ENCODE measurements around the gene UGT1A10. TPM values are rescaled to one million over a fixed set of nuclear protein-coding genes. Genes with fewer than 3 reads are reported as not detected.

The UGT1A10 gene
- total RNA-seq, 1 experiment from 2014 or later: not detected

DNA sequence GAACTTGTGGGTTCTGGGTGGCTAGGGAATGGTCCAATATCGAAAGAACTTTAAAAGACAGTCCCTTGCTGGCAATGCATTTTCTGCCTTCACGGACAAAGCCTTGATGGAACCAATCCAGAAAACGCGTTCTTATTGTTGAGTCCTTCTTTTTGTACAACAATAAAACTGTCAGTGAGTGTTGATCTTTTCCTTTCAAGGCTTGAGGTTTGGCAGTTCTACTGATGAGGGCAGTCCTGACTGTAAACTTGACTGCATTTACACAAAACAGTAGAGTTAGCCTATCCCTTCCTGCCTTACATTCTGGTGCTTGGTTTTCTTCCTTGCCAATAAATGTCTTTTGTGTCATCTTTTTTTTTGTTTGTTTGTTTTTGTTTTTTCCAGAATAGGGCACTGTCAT lies 42.9 kb downstream of the UGT1A10 start:
- no peak overlapping the region for H3K14ac ChIP-seq (ENCODE audit: insufficient read depth, low read length)
- no peaks in the 10 kb centered on the region for H3K23me2 ChIP-seq (ENCODE audit: insufficient read length, low read depth, low read length, poor library complexity, severe bottlenecking)
- no peaks in the 10 kb centered on the region for H3K79me1 ChIP-seq (ENCODE audit: insufficient read depth, low read depth, low read length, poor library complexity, severe bottlenecking)
- no peak overlapping the region for H3K18ac ChIP-seq (ENCODE audit: insufficient read length, low read depth, low read length)
- H3K27ac ChIP-seq (ENCODE audit: insufficient read length, low read depth, low read length): no peak overlapping the region
- H3K4me3 Mint-ChIP-seq: no peak overlapping the region
- H3K9me3 ChIP-seq (ENCODE audit: control insufficient read depth, low read depth, low read length): no peaks in the 10 kb centered on the region
- H4K91ac ChIP-seq (ENCODE audit: insufficient read length, low read depth, low read length): no peak overlapping the region
- no peak overlapping the region for H2AK5ac ChIP-seq (ENCODE audit: insufficient read length, low read length)
- no CpG with 5 or more reads among the region's 4 CpGs for WGBS (ENCODE audit: extremely low coverage, insufficient read length, low lambda C conversion rate)
- no peaks in the 10 kb centered on the region for H3K9me3 Mint-ChIP-seq
- H2AFZ ChIP-seq (ENCODE audit: low read length): no peak overlapping the region
- H4K5ac ChIP-seq (ENCODE audit: insufficient read length, low read depth, low read length): no peak overlapping the region
- H3K56ac ChIP-seq (ENCODE audit: insufficient read length, low read depth, low read length): no peak overlapping the region
- no peaks in the 10 kb centered on the region for H3K36me3 Mint-ChIP-seq (ENCODE audit: insufficient read depth in 1 of 3, low read depth in 3 of 3)
- H2BK20ac ChIP-seq (ENCODE audit: low read depth, low read length, poor library complexity, severe bottlenecking): no peak overlapping the region
- no peaks in the 10 kb centered on the region for H4K20me1 ChIP-seq (ENCODE audit: control insufficient read depth, insufficient read depth, insufficient read length)
- no peak overlapping the region for H4K8ac ChIP-seq (replicated peaks; ENCODE audit: insufficient read length, low read depth, low read length)
- no peak overlapping the region for H2BK120ac ChIP-seq (ENCODE audit: low read depth, low read length, poor library complexity, severe bottlenecking)
- no peak overlapping the region for H3K27ac Mint-ChIP-seq
- H2BK15ac ChIP-seq (ENCODE audit: low read depth, low read length): no peak overlapping the region
- H3K9ac ChIP-seq (ENCODE audit: extremely low read depth, insufficient read length, low read length): no peak overlapping the region
- H3K4me1 ChIP-seq (ENCODE audit: insufficient read depth, low read length): no peaks in the 10 kb centered on the region; the same call in 1 of the 2 replicates
- no peak overlapping the region for H3T11ph ChIP-seq (ENCODE audit: low read length)
- DNase-seq: no peak
- no peaks in the 10 kb centered on the region for H3K79me2 ChIP-seq (ENCODE audit: insufficient read depth, low read length)
- H3K27me3 Mint-ChIP-seq (ENCODE audit: low read depth): peaks cover 3% of the 10 kb centered on the region; the same call in 1 of the 2 replicates
- no peaks in the 10 kb centered on the region for H3K27me3 ChIP-seq (ENCODE audit: insufficient read depth, low read length)
- no peak overlapping the region for H3K4ac ChIP-seq (ENCODE audit: low read depth, low read length)
- H3K4me2 ChIP-seq (ENCODE audit: insufficient read depth, insufficient read length, low read length): no peak overlapping the region
- H2BK12ac ChIP-seq (ENCODE audit: insufficient read length, low read depth, low read length): no peak overlapping the region
- H2BK5ac ChIP-seq (ENCODE audit: insufficient read length, low read length): no peak overlapping the region
- TF ChIP-seq, protein P1, sequence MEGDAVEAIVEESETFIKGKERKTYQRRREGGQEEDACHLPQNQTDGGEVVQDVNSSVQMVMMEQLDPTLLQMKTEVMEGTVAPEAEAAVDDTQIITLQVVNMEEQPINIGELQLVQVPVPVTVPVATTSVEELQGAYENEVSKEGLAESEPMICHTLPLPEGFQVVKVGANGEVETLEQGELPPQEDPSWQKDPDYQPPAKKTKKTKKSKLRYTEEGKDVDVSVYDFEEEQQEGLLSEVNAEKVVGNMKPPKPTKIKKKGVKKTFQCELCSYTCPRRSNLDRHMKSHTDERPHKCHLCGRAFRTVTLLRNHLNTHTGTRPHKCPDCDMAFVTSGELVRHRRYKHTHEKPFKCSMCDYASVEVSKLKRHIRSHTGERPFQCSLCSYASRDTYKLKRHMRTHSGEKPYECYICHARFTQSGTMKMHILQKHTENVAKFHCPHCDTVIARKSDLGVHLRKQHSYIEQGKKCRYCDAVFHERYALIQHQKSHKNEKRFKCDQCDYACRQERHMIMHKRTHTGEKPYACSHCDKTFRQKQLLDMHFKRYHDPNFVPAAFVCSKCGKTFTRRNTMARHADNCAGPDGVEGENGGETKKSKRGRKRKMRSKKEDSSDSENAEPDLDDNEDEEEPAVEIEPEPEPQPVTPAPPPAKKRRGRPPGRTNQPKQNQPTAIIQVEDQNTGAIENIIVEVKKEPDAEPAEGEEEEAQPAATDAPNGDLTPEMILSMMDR (conservative IDR thresholded peaks at IDR 0.05): no peak
- H3K4me1 Mint-ChIP-seq: peaks cover 2 to 5% of the 10 kb centered on the region in 2 experiments; a peak in 3 of 4 replicates
- no peak overlapping the region for H3K23ac ChIP-seq (ENCODE audit: insufficient read length, low read depth, low read length)
